Measurements from ENCODE around the gene CRYBG1.

Gene CRYBG1

GRCh38 chr6:106609699-106610098 lies 249.2 kb downstream of the CRYBG1 start:
- DNase-seq: no peak

- no peak for DNase-seq
These were observed 250.5 kb downstream of the CRYBG1 start for GRCh38 chr6:106611030-106611429.

- no peak for DNase-seq
These were observed 252.3 kb downstream of the CRYBG1 start for GRCh38 chr6:106612671-106613416.

- DNase-seq: no peak
These were observed 253.1 kb downstream of the CRYBG1 start for GRCh38 chr6:106613590-106613989.

GRCh38 chr6:106614166-106614565 lies 253.6 kb downstream of the CRYBG1 start:
- DNase-seq: no peak

- DNase-seq: no peak
These were observed 254.2 kb downstream of the CRYBG1 start for GRCh38 chr6:106614592-106615257.

- DNase-seq: no peak
These were observed 256.8 kb downstream of the CRYBG1 start for GRCh38 chr6:106617302-106617701.

- no peak for DNase-seq
These were observed 257.3 kb downstream of the CRYBG1 start for GRCh38 chr6:106617857-106618256.

- DNase-seq: no peak
These were observed 257.8 kb downstream of the CRYBG1 start for GRCh38 chr6:106618324-106618723.

GRCh38 chr6:106619223-106619622 lies 258.7 kb downstream of the CRYBG1 start:
- no peak for DNase-seq

GRCh38 chr6:106620931-106621672 lies 260.6 kb downstream of the CRYBG1 start:
- no peak for DNase-seq

Measured in hippocampal formation (tissue), 2 donors.